RWPE1 (cell line): ENCODE results near the gene OR5A1.

Experiments
- CTCF ChIA-PET: fragments of 350-600 bp; sonication (Branson Sonifier 250); formaldehyde crosslinking; extraction: SDS; loops from one replicate; lab custom pipeline; 2021; lab: Yijun Ruan, JAX
- POLR2A ChIA-PET: fragments of 400-600 bp; formaldehyde crosslinking; extraction: SDS; loops from one replicate; lab custom pipeline; 2020; ENCODE audit warnings: antibody characterized with exemption; ENCODE audit not compliant: low non-redundant PET; lab: Yijun Ruan, JAX
- DNase-seq: peaks from one replicate; pipeline ENCODE4 v3.0.0; 2012; ENCODE audit warnings: low spot score
- H3K27ac ChIP-seq: fragments of 450-650 bp; 2 replicates; pipeline ENCODE4 v1.5.1; 2017
- CTCF ChIP-seq: fragments of 450-650 bp; conservative IDR thresholded peaks from 2 replicates; pipeline ENCODE4 v1.5.1; 2017; ENCODE audit warnings: low read depth, mild to moderate bottlenecking

Gene OR5A1

GRCh38 chr11:59436169-59436568 lies at the start of gene OR5A1:
TSS of gene OR5A1 (plus strand) at chr11:59436469. CDS start at chr11:59443169, 6,700 bp downstream.
- POLR2A ChIA-PET = no interaction called here
- no peak within 1 kb of the TSS for H3K27ac ChIP-seq
- TF ChIP-seq CTCF = no peak
- CTCF ChIA-PET = interaction anchor here (0.6 kb wide), 1 partner anchor 14 kb away, joined by 3 read pairs; no protein-coding TSS in a partner anchor
- DNase-seq = no peak

- no peak for TF ChIP-seq CTCF
Observed at GRCh38 chr11:59394186-59394585, 42.1 kb upstream of the OR5A1 start.

GRCh38 chr11:59400461-59401261 lies 35.6 kb upstream of the OR5A1 start:
- TF ChIP-seq CTCF = no peak
- POLR2A ChIA-PET = no interaction called here

More at GRCh38 chr11:59394186-59394585, 42.1 kb upstream of the OR5A1 start:
- POLR2A ChIA-PET = no interaction called here
- H3K27ac ChIP-seq = no peak overlapping the region
- CTCF ChIA-PET = no interaction called here
- no peak for DNase-seq

GRCh38 chr11:59401262-59401552 lies 35.1 kb upstream of the OR5A1 start:
- CTCF ChIA-PET = interaction anchor here (0.6 kb wide), 2 partner anchors 11 to 242 kb away, joined by 3 to 4 read pairs; no protein-coding TSS in a partner anchor

More at GRCh38 chr11:59400461-59401261, 35.6 kb upstream of the OR5A1 start:
- CTCF ChIA-PET = interaction anchor here (0.6 kb wide), 2 partner anchors 10 to 241 kb away, joined by 3 to 4 read pairs; no protein-coding TSS in a partner anchor
- DNase-seq = no peak
- H3K27ac ChIP-seq = no peak overlapping the region

GRCh38 chr11:59403546-59403945 lies 32.7 kb upstream of the OR5A1 start:
- H3K27ac ChIP-seq = no peak overlapping the region
- ChIA-PET POLR2A (no interaction called here), CTCF (no interaction called here)
- TF ChIP-seq CTCF = no peak
- no peak for DNase-seq

More at GRCh38 chr11:59401262-59401552, 35.1 kb upstream of the OR5A1 start:
- H3K27ac ChIP-seq = no peak overlapping the region
- POLR2A ChIA-PET = no interaction called here
- TF ChIP-seq CTCF = no peak
- DNase-seq = no peak

GRCh38 chr11:59413646-59414045 lies 22.6 kb upstream of the OR5A1 start:
- DNase-seq = no peak
- POLR2A ChIA-PET = no interaction called here
- no peak overlapping the region for H3K27ac ChIP-seq
- no peak for TF ChIP-seq CTCF
- CTCF ChIA-PET = interaction anchor here (0.6 kb wide), 1 partner anchor 24 kb away, joined by 3 read pairs; no protein-coding TSS in a partner anchor
